GM12864 (cell line): ENCODE data around the gene ANKRD62.

Experiments used
- DNase-seq: peaks from one replicate; pipeline ENCODE4 v3.0.0-alpha.2; 2011; ENCODE audit warnings: low read depth
- H3K4me3 ChIP-seq: 2 replicates; pipeline ENCODE4 v1.5.1; 2011; ENCODE audit warnings: mild to moderate bottlenecking, low read depth, low read length, control low read depth
- CTCF ChIP-seq: IDR thresholded peaks from 2 replicates; pipeline ENCODE4 v1.5.1; 2011; ENCODE audit warnings: low read depth, mild to moderate bottlenecking, moderate library complexity, low read length, control low read depth, inconsistent platforms; ENCODE audit errors: missing control alignments

Gene ANKRD62

DNA sequence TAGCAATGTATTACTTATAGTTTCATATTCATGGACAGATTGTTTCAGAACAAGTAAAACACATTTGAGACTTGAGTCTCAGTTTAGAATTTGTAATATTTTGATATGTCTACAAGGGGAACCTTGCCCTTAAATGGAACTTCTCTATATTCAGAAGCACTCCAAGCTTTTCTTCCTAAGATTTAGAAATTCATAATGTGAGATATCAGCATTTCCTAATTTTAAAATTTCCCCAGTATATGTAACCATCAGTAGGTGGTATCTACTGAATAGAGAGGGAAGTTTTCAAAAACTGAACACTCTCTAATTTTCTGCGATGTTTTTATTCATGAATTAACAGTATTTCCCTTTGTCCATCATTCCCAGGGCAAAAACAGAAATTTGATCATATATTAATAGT is 7.6 kb downstream of the ANKRD62 start:
- no peak for DNase-seq
- no peak for TF ChIP-seq CTCF

GRCh38 chr18:12102136-12102842 is 8.6 kb downstream of the ANKRD62 start:
- no peak for TF ChIP-seq CTCF
- no peak for DNase-seq
- H3K4me3 ChIP-seq: no peak overlapping the region

More for the DNA sequence above, 7.6 kb downstream of the ANKRD62 start:
- H3K4me3 ChIP-seq: no peak overlapping the region

DNA sequence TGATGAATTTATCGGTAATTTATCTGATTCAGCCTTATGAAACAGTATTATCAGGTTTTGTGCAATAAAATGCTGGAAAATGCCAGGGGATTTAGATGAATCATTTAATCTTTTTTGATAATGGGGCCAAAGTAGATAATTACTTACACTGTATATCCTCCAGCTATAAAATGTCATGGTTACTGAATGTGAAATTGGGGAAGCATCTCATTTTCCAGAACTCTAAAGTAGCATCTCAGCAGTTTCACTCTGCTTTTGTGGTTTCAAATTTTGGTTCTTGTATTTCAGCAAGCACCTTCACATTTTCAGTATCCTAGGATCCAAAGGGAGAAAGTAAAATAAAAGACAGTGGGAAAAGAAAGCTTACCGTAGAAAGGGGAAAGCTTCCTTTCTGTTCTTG is 12.8 kb downstream of the ANKRD62 start:
- no peak for DNase-seq
- no peak for TF ChIP-seq CTCF
- no peak overlapping the region for H3K4me3 ChIP-seq

DNA sequence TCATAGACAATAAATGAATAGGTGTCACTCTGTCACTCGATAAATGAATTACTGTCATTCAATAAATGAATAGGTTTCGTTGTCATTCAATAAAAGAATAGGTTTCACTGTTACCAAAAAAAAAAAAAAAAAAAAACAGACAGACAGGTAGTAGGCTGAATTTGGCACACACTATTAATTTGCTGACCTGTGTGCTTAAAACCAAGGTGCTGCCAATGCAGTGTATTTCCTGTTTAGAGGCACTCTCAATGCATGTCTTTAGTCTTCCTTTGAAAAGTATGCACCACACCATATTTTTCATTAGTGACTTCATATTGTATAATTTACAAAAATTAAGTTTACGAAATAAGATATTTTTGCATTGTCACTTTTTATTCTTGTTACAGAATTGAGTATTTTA is 16.2 kb downstream of the ANKRD62 start:
- TF ChIP-seq CTCF: no peak
- no peak overlapping the region for H3K4me3 ChIP-seq
- no peak for DNase-seq

GRCh38 chr18:12113999-12114646 is 20.5 kb downstream of the ANKRD62 start:
- no peak for TF ChIP-seq CTCF
- no peak overlapping the region for H3K4me3 ChIP-seq
- DNase-seq: no peak

DNA sequence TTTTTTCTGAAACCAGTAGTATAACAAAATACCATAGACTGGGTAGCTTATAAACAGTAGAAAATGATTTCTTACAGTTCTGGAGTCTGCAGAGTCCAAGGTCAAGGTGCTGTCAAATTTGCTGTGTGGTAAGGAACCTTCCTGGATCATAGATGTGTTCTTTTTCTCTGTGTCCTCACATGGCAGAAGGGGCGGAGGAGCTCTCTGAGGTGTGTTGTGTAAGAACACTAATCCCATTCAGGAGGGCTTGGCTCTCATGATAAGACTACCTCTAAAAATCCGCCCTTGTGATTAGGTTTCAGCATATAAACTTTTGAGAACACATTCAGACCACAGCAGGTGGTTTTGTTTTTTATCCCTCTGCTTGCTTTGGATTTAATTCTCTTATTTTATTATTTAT is 25.7 kb downstream of the ANKRD62 start:
- DNase-seq: no peak
- no peak for TF ChIP-seq CTCF
- no peak overlapping the region for H3K4me3 ChIP-seq
